ENCODE results near the gene KLK13. TPM values are rescaled to one million over a fixed set of nuclear protein-coding genes. Genes with fewer than 3 reads are reported as not detected.

The KLK13 gene
- total RNA-seq, 2 experiments from 2014 or later = not detected

- no peaks in the 10 kb centered on the region for H3K36me3 Mint-ChIP-seq (ENCODE audit: low read depth)
- CTCF ChIA-PET = no interaction called here
- no peak for DNase-seq
- ATAC-seq = no peak
- peaks cover 16% of the 10 kb centered on the region for H3K27me3 Mint-ChIP-seq
- POLR2A ChIA-PET = no interaction called here
- no peak overlapping the region for H3K27ac Mint-ChIP-seq
- intact Hi-C loops (cut with DNase I, micrococcal nuclease) = no loop called here
- no peak overlapping the region for H3K4me3 Mint-ChIP-seq
- H3K4me1 Mint-ChIP-seq = no peaks in the 10 kb centered on the region
- peaks cover 6% of the 10 kb centered on the region for H3K9me3 Mint-ChIP-seq (ENCODE audit: low read depth)
Measured at GRCh38 chr19:51078731-51079130, 13.8 kb upstream of the KLK13 start.

- H3K4me1 Mint-ChIP-seq = no peaks in the 10 kb centered on the region
- no peak for ATAC-seq
- ChIA-PET CTCF (no interaction called here), POLR2A (no interaction called here)
- peaks cover 13% of the 10 kb centered on the region for H3K27me3 Mint-ChIP-seq
- no peak overlapping the region for H3K4me3 Mint-ChIP-seq
- H3K36me3 Mint-ChIP-seq (ENCODE audit: low read depth) = no peaks in the 10 kb centered on the region
- intact Hi-C loops (cut with DNase I, micrococcal nuclease) = no loop called here
- H3K27ac Mint-ChIP-seq = no peak overlapping the region
- H3K9me3 Mint-ChIP-seq (ENCODE audit: low read depth) = peaks cover 10% of the 10 kb centered on the region
- no peak for DNase-seq
Measured at GRCh38 chr19:51078104-51078503, 13.2 kb upstream of the KLK13 start.

- POLR2A ChIA-PET = no interaction called here
- peaks cover 12% of the 10 kb centered on the region for H3K27me3 Mint-ChIP-seq
- intact Hi-C loops (cut with DNase I, micrococcal nuclease) = no loop called here
- DNase-seq (no peak), ATAC-seq (no peak)
- no peaks in the 10 kb centered on the region for H3K36me3 Mint-ChIP-seq (ENCODE audit: low read depth)
- no peaks in the 10 kb centered on the region for H3K4me1 Mint-ChIP-seq
- CTCF ChIA-PET = no interaction called here
- H3K27ac Mint-ChIP-seq = no peak overlapping the region
- no peak overlapping the region for H3K4me3 Mint-ChIP-seq
- H3K9me3 Mint-ChIP-seq (ENCODE audit: low read depth) = peaks cover 10% of the 10 kb centered on the region
Measured at GRCh38 chr19:51076631-51077213, 11.8 kb upstream of the KLK13 start.

- Mint-ChIP-seq H3K4me3 (no peak overlapping the region), H3K9me3 (ENCODE audit: low read depth) (peaks cover 10% of the 10 kb centered on the region), H3K27ac (no peak overlapping the region), H3K27me3 (peaks cover 12% of the 10 kb centered on the region), H3K36me3 (ENCODE audit: low read depth) (no peaks in the 10 kb centered on the region), H3K4me1 (no peaks in the 10 kb centered on the region)
- POLR2A ChIA-PET = no interaction called here
- no peak for DNase-seq
- intact Hi-C loops (cut with DNase I, micrococcal nuclease) = no loop called here
- CTCF ChIA-PET = no interaction called here
- ATAC-seq = no peak
Measured at GRCh38 chr19:51075998-51076397, 11.1 kb upstream of the KLK13 start.

- H3K4me1 Mint-ChIP-seq = no peaks in the 10 kb centered on the region
- DNase-seq (no peak), ATAC-seq (no peak)
- POLR2A ChIA-PET = no interaction called here
- peaks cover 24% of the 10 kb centered on the region for H3K27me3 Mint-ChIP-seq
- no peak overlapping the region for H3K27ac Mint-ChIP-seq
- H3K9me3 Mint-ChIP-seq (ENCODE audit: low read depth) = peaks cover 10% of the 10 kb centered on the region
- intact Hi-C loops (cut with DNase I, micrococcal nuclease) = no loop called here
- H3K4me3 Mint-ChIP-seq = no peak overlapping the region
- no peaks in the 10 kb centered on the region for H3K36me3 Mint-ChIP-seq (ENCODE audit: low read depth)
- CTCF ChIA-PET = no interaction called here
Measured at GRCh38 chr19:51071095-51071405, 6.2 kb upstream of the KLK13 start.

- Mint-ChIP-seq H3K27me3 (peaks cover 27% of the 10 kb centered on the region), H3K4me1 (no peaks in the 10 kb centered on the region), H3K9me3 (ENCODE audit: low read depth) (peaks cover 10% of the 10 kb centered on the region), H3K36me3 (ENCODE audit: low read depth) (no peaks in the 10 kb centered on the region), H3K27ac (no peak overlapping the region), H3K4me3 (no peak overlapping the region)
- intact Hi-C loops (cut with DNase I, micrococcal nuclease) = no loop called here
- ChIA-PET CTCF (no interaction called here), POLR2A (no interaction called here)
- ATAC-seq (no peak), DNase-seq (no peak)
Measured at GRCh38 chr19:51070334-51071094, 5.6 kb upstream of the KLK13 start.

- no peaks in the 10 kb centered on the region for H3K4me1 Mint-ChIP-seq
- peaks cover 29% of the 10 kb centered on the region for H3K27me3 Mint-ChIP-seq
- intact Hi-C loops (cut with DNase I, micrococcal nuclease) = no loop called here
- POLR2A ChIA-PET = no interaction called here
- no peak for ATAC-seq
- H3K36me3 Mint-ChIP-seq (ENCODE audit: low read depth) = no peaks in the 10 kb centered on the region
- CTCF ChIA-PET = no interaction called here
- no peak overlapping the region for H3K27ac Mint-ChIP-seq
- DNase-seq = no peak
- H3K9me3 Mint-ChIP-seq (ENCODE audit: low read depth) = no peaks in the 10 kb centered on the region
- no peak overlapping the region for H3K4me3 Mint-ChIP-seq
Measured at GRCh38 chr19:51066393-51067186, 1.7 kb upstream of the KLK13 start.

GRCh38 chr19:51065221-51065960 is 499 bp upstream of the KLK13 start:
- peaks cover 40% of the 10 kb centered on the region for H3K27me3 Mint-ChIP-seq
- POLR2A ChIA-PET = no interaction called here
- no peaks in the 10 kb centered on the region for H3K36me3 Mint-ChIP-seq (ENCODE audit: low read depth)

GRCh38 chr19:51063664-51064063 is 1.2 kb downstream of the KLK13 start:
- H3K4me3 Mint-ChIP-seq = no peak overlapping the region
- CTCF ChIA-PET = no interaction called here
- H3K4me1 Mint-ChIP-seq = no peaks in the 10 kb centered on the region
- POLR2A ChIA-PET = no interaction called here
- peaks cover 42% of the 10 kb centered on the region for H3K27me3 Mint-ChIP-seq
- no peaks in the 10 kb centered on the region for H3K36me3 Mint-ChIP-seq (ENCODE audit: low read depth)
- no peak for ATAC-seq
- intact Hi-C loops (cut with DNase I, micrococcal nuclease) = no loop called here
- no peaks in the 10 kb centered on the region for H3K9me3 Mint-ChIP-seq (ENCODE audit: low read depth)
- H3K27ac Mint-ChIP-seq = no peak overlapping the region
- no peak for DNase-seq

More at GRCh38 chr19:51065221-51065960, 499 bp upstream of the KLK13 start:
- CTCF ChIA-PET = no interaction called here
- H3K4me3 Mint-ChIP-seq = no peak overlapping the region
- no peaks in the 10 kb centered on the region for H3K9me3 Mint-ChIP-seq (ENCODE audit: low read depth)
- DNase-seq (no peak), ATAC-seq (no peak)
- H3K4me1 Mint-ChIP-seq = no peaks in the 10 kb centered on the region
- intact Hi-C loops (cut with DNase I, micrococcal nuclease) = no loop called here
- no peak overlapping the region for H3K27ac Mint-ChIP-seq

GRCh38 chr19:51060973-51061372 is 3.9 kb downstream of the KLK13 start:
- Mint-ChIP-seq H3K36me3 (ENCODE audit: low read depth) (no peaks in the 10 kb centered on the region), H3K9me3 (ENCODE audit: low read depth) (no peaks in the 10 kb centered on the region), H3K27ac (no peak overlapping the region), H3K4me1 (no peaks in the 10 kb centered on the region), H3K27me3 (peaks cover 36% of the 10 kb centered on the region), H3K4me3 (no peak overlapping the region)
- CTCF ChIA-PET = no interaction called here
- DNase-seq (no peak), ATAC-seq (no peak)
- POLR2A ChIA-PET = no interaction called here
- intact Hi-C loops (cut with DNase I, micrococcal nuclease) = no loop called here

- H3K27me3 Mint-ChIP-seq = peaks cover 37% of the 10 kb centered on the region
- ATAC-seq = no peak
- H3K4me1 Mint-ChIP-seq = no peaks in the 10 kb centered on the region
- H3K4me3 Mint-ChIP-seq = no peak overlapping the region
- H3K27ac Mint-ChIP-seq = no peak overlapping the region
- DNase-seq = no peak
- ChIA-PET CTCF (no interaction called here), POLR2A (no interaction called here)
- intact Hi-C loops (cut with DNase I, micrococcal nuclease) = no loop called here
- H3K9me3 Mint-ChIP-seq (ENCODE audit: low read depth) = no peaks in the 10 kb centered on the region
- H3K36me3 Mint-ChIP-seq (ENCODE audit: low read depth) = no peaks in the 10 kb centered on the region
Measured at GRCh38 chr19:51060336-51060735, 4.6 kb downstream of the KLK13 start.

GRCh38 chr19:51059715-51060114 is 5.2 kb downstream of the KLK13 start:
- ChIA-PET POLR2A (no interaction called here), CTCF (no interaction called here)
- ATAC-seq (no peak), DNase-seq (no peak)
- Mint-ChIP-seq H3K27me3 (peaks cover 33% of the 10 kb centered on the region), H3K4me1 (no peaks in the 10 kb centered on the region), H3K36me3 (ENCODE audit: low read depth) (no peaks in the 10 kb centered on the region), H3K4me3 (no peak overlapping the region), H3K27ac (no peak overlapping the region), H3K9me3 (ENCODE audit: low read depth) (no peaks in the 10 kb centered on the region)
- intact Hi-C loops (cut with DNase I, micrococcal nuclease) = no loop called here
